ENCODE results near the gene LRRC45.
"Not testable (repeated sequence)": the region's sequence is repeated elsewhere in the genome, so short reads cannot be mapped to it uniquely, and the experiment has no call there.

Gene LRRC45

GRCh38 chr17:82022981-82023446, at the start of gene LRRC45:
Gene LRRC45 (plus strand): TSS chr17:82023305. CDS start chr17:82023644, 339 bp downstream.
- peak; percentile 100 for DNase-seq

GRCh38 chr17:81973432-81973831, 49.7 kb upstream of the LRRC45 start:
- no peak for DNase-seq

- DNase-seq, result no peak
Observed at GRCh38 chr17:81976332-81977210, 46.5 kb upstream of the LRRC45 start.

- DNase-seq, result peak; percentile 87
Observed at GRCh38 chr17:81977211-81977808, 45.8 kb upstream of the LRRC45 start, which contains the start of gene ASPSCR1. Gene ASPSCR1 (plus strand): TSS chr17:81977629. CDS start chr17:81977647, 18 bp downstream.

- DNase-seq, result no peak
Observed at GRCh38 chr17:81978524-81979298, 44.4 kb upstream of the LRRC45 start.

GRCh38 chr17:81980122-81980521, 43.0 kb upstream of the LRRC45 start:
- no peak for DNase-seq

GRCh38 chr17:81980707-81981343, 42.3 kb upstream of the LRRC45 start:
- no peak for DNase-seq

GRCh38 chr17:81981511-81981910, 41.6 kb upstream of the LRRC45 start:
- not testable (repeated sequence) for DNase-seq

- DNase-seq, result no peak
Observed at GRCh38 chr17:81983011-81983638, 40.0 kb upstream of the LRRC45 start.

- DNase-seq, result no peak
Observed at GRCh38 chr17:81983639-81984373, 39.3 kb upstream of the LRRC45 start.

GRCh38 chr17:81984773-81985410, 38.2 kb upstream of the LRRC45 start:
- DNase-seq, result no peak

GRCh38 chr17:81986606-81987005, 36.5 kb upstream of the LRRC45 start:
- DNase-seq, result no peak

- DNase-seq, result no peak
Observed at GRCh38 chr17:81987161-81987770, 35.8 kb upstream of the LRRC45 start.

GRCh38 chr17:81990836-81991683, 32.0 kb upstream of the LRRC45 start:
- no peak for DNase-seq

GRCh38 chr17:81991684-81992305, 31.3 kb upstream of the LRRC45 start:
- DNase-seq, result no peak

GRCh38 chr17:81992306-81993102, 30.6 kb upstream of the LRRC45 start:
- no peak for DNase-seq

GRCh38 chr17:81993729-81994592, 29.1 kb upstream of the LRRC45 start:
- no peak for DNase-seq

Measured in activated CD4-positive, alpha-beta T cell treated with anti-CD3 and anti-CD28 coated beads for 1 hour (primary cell).